GM19372 (cell line): ENCODE measurements around the gene PDCD2L.
"Not testable (repeated sequence)": the region's sequence is repeated elsewhere in the genome, so short reads cannot be mapped to it uniquely, and the experiment has no call there.

ENCODE experiments used
- ATAC-seq: cut with Tn5 transposase; IDR thresholded peaks from one replicate; pipeline ENCODE4 v1.9.1; 2021; ENCODE audit warnings: mild to moderate bottlenecking, low read depth, moderate library complexity; ENCODE audit not compliant: unreplicated experiment

Gene PDCD2L

GRCh38 chr19:34370983-34371382 lies 33.2 kb upstream of the PDCD2L start:
- ATAC-seq = no peak

GRCh38 chr19:34373601-34374288 lies 30.5 kb upstream of the PDCD2L start:
- ATAC-seq = no peak

- no peak for ATAC-seq
Measured at GRCh38 chr19:34375598-34375997, 28.6 kb upstream of the PDCD2L start.

GRCh38 chr19:34380639-34381241 lies 23.5 kb upstream of the PDCD2L start:
- no peak for ATAC-seq

- no peak for ATAC-seq
Measured at GRCh38 chr19:34381399-34382251, 22.6 kb upstream of the PDCD2L start.

GRCh38 chr19:34382471-34382870 lies 21.7 kb upstream of the PDCD2L start:
- no peak for ATAC-seq

GRCh38 chr19:34383599-34383998 lies 20.6 kb upstream of the PDCD2L start:
- ATAC-seq = no peak

- ATAC-seq = no peak
Measured at GRCh38 chr19:34386645-34387445, 17.4 kb upstream of the PDCD2L start.

- ATAC-seq = no peak
Measured at GRCh38 chr19:34387446-34387810, 16.8 kb upstream of the PDCD2L start.

GRCh38 chr19:34388745-34389144 lies 15.5 kb upstream of the PDCD2L start:
- ATAC-seq = not testable (repeated sequence)

- no peak for ATAC-seq
Measured at GRCh38 chr19:34391813-34392212, 12.4 kb upstream of the PDCD2L start.

GRCh38 chr19:34393031-34393430 lies 11.2 kb upstream of the PDCD2L start:
- no peak for ATAC-seq

GRCh38 chr19:34393629-34394028 lies 10.6 kb upstream of the PDCD2L start:
- no peak for ATAC-seq

- no peak for ATAC-seq
Measured at GRCh38 chr19:34397853-34398252, 6.3 kb upstream of the PDCD2L start.

- no peak for ATAC-seq
Measured at GRCh38 chr19:34399886-34400285, 4.3 kb upstream of the PDCD2L start.

GRCh38 chr19:34400844-34401243 lies 3.4 kb upstream of the PDCD2L start:
- ATAC-seq = not testable (repeated sequence)

- no peak for ATAC-seq
Measured at GRCh38 chr19:34402074-34402600, 2.1 kb upstream of the PDCD2L start.

- ATAC-seq = peak; percentile 14
Measured at GRCh38 chr19:34403784-34404108, 453 bp upstream of the PDCD2L start.

GRCh38 chr19:34405892-34406660 lies 1.9 kb downstream of the PDCD2L start:
- no peak for ATAC-seq

- no peak for ATAC-seq
Measured at GRCh38 chr19:34408411-34408810, 4.2 kb downstream of the PDCD2L start.
